ENCODE results near the gene PTMS.

DNA sequence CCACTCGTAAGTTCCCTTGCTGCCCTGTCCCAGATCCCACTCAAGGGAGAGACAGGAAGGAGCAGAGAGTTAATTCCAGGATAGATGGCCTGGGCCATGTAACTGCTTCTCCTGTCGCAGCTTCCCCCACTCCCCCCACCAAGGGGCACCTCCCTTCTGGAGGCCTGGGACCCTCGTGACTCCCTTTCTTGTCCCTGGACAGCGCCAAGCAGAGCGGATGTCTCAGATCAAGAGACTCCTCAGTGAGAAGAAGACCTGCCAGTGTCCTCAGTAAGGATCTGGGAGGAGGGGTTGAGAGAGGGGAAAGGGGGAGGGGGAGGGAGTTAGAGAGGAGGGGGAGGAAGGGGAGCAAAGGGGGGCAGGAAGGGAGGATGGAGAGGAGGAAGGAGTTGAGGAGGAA lies 52.5 kb downstream of the PTMS start:
- TF ChIP-seq CTCF (IDR thresholded peaks at IDR 0.05; ENCODE audit: insufficient read depth, low read length) (no peak), POLR2AphosphoS5 (IDR thresholded peaks at IDR 0.05; ENCODE audit: low read depth) (no peak), GABPA (IDR thresholded peaks at IDR 0.05; ENCODE audit: low read depth) (no peak)
- TF ChIP-seq, protein P1, sequence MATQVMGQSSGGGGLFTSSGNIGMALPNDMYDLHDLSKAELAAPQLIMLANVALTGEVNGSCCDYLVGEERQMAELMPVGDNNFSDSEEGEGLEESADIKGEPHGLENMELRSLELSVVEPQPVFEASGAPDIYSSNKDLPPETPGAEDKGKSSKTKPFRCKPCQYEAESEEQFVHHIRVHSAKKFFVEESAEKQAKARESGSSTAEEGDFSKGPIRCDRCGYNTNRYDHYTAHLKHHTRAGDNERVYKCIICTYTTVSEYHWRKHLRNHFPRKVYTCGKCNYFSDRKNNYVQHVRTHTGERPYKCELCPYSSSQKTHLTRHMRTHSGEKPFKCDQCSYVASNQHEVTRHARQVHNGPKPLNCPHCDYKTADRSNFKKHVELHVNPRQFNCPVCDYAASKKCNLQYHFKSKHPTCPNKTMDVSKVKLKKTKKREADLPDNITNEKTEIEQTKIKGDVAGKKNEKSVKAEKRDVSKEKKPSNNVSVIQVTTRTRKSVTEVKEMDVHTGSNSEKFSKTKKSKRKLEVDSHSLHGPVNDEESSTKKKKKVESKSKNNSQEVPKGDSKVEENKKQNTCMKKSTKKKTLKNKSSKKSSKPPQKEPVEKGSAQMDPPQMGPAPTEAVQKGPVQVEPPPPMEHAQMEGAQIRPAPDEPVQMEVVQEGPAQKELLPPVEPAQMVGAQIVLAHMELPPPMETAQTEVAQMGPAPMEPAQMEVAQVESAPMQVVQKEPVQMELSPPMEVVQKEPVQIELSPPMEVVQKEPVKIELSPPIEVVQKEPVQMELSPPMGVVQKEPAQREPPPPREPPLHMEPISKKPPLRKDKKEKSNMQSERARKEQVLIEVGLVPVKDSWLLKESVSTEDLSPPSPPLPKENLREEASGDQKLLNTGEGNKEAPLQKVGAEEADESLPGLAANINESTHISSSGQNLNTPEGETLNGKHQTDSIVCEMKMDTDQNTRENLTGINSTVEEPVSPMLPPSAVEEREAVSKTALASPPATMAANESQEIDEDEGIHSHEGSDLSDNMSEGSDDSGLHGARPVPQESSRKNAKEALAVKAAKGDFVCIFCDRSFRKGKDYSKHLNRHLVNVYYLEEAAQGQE (IDR thresholded peaks at IDR 0.05; ENCODE audit: insufficient replicate concordance, low read depth), result no peak
